Kidney epithelial cell (primary cell): ENCODE measurements around the gene OPCML. TPM values are rescaled to one million over a fixed set of nuclear protein-coding genes. Genes with fewer than 3 reads are reported as not detected.

Source experiments
- DNase-seq: peaks from one replicate; pipeline ENCODE4 v3.0.0-alpha.2; 2010; ENCODE audit warnings: low read depth
- H3K27me3 ChIP-seq: 2 replicates; pipeline ENCODE4 v1.6.0; 2011; ENCODE audit warnings: low read length; ENCODE audit not compliant: control insufficient read depth, insufficient read depth
- H3K36me3 ChIP-seq: 2 replicates; pipeline ENCODE4 v1.5.1; 2011; ENCODE audit warnings: low read length; ENCODE audit not compliant: control insufficient read depth, insufficient read depth
- H3K4me3 ChIP-seq: 2 replicates; pipeline ENCODE4 v1.5.1; 2011; ENCODE audit warnings: low read depth, mild to moderate bottlenecking, control low read depth, low read length
- total RNA-seq: library from RNA; depleted of rRNA; stranded (reverse); fragments of >200 nt; gene quantifications from 2 replicates; pipeline ENCODE4 v1.2.3, GENCODE V29; 2015
- TF ChIP-seq, protein P1 (sequence below): IDR thresholded peaks from 2 replicates; pipeline ENCODE4 v1.5.1; 2011; ENCODE audit warnings: mild to moderate bottlenecking, moderate library complexity, low read length, control low read depth, inconsistent platforms; ENCODE audit not compliant: insufficient read depth, poor library complexity, severe bottlenecking

OPCML gene
- total RNA-seq, 1 donor from 2014 or later = under 0.01 TPM

GRCh38 chr11:133249065-133249464 lies 283.2 kb downstream of the OPCML start:
- no peak overlapping the region for H3K4me3 ChIP-seq
- TF ChIP-seq, protein P1, sequence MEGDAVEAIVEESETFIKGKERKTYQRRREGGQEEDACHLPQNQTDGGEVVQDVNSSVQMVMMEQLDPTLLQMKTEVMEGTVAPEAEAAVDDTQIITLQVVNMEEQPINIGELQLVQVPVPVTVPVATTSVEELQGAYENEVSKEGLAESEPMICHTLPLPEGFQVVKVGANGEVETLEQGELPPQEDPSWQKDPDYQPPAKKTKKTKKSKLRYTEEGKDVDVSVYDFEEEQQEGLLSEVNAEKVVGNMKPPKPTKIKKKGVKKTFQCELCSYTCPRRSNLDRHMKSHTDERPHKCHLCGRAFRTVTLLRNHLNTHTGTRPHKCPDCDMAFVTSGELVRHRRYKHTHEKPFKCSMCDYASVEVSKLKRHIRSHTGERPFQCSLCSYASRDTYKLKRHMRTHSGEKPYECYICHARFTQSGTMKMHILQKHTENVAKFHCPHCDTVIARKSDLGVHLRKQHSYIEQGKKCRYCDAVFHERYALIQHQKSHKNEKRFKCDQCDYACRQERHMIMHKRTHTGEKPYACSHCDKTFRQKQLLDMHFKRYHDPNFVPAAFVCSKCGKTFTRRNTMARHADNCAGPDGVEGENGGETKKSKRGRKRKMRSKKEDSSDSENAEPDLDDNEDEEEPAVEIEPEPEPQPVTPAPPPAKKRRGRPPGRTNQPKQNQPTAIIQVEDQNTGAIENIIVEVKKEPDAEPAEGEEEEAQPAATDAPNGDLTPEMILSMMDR = no peak
- H3K27me3 ChIP-seq = no peaks in the 10 kb centered on the region
- no peaks in the 10 kb centered on the region for H3K36me3 ChIP-seq
- DNase-seq = no peak

DNA sequence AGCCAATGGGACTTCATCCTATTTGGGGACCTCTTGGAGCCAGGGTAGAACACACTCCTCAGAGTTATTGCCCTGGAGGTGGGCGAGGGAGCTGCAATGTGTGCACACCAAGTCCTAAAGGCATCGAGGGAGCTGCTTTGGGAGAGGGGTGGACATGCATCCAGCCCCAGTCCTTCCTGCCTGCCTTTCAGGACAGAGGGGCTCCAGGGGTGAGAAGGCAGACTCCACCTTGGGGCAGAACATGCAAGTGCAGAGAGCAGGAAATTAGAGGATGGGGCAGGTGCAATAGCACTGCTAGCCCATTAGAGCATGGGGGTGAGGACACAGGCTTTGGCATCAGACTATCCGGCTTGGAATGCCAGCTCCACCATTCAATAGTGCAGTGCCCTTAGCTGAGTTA lies 288.5 kb downstream of the OPCML start:
- TF ChIP-seq, protein P1 = no peak
- Histone ChIP-seq H3K36me3 (no peaks in the 10 kb centered on the region), H3K27me3 (no peaks in the 10 kb centered on the region), H3K4me3 (no peak overlapping the region)
- DNase-seq = no peak

DNA sequence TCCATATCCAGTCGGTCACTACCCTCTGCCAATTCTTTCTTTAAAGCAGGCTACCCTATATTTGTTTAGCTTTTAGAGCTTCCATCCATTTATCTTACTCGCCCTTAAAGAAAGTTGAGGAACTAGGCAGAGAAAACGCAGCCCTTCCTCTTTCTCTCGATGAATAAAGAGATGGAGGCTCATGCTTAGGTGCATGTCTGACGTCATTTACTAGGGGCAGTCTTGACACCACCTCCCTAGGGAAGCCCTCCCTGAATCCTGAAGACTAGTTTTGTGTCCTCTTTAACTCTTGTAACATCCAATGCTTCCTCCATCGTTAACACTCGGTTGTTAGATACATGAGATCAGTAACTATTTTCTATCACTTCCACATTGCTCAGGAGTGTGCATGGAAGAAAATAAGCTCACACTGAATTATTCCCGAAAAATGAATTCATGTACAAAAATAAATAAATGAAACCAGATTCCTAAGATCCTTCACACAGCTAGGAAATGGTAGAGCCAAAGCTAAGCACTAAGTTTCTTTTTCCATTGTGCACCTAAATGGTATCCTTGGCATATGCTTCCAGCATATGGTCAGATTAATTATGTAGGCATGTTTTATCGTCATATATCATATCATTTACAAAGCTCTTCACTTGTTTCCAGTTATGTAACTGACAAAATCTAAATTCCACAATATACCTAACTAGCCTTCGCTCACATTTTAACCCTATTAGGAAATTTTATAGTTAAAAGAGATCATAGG lies 291.2 kb downstream of the OPCML start:
- Histone ChIP-seq H3K4me3 (no peak overlapping the region), H3K27me3 (no peaks in the 10 kb centered on the region), H3K36me3 (no peaks in the 10 kb centered on the region)
- no peak for DNase-seq
- TF ChIP-seq, protein P1 = no peak

DNA sequence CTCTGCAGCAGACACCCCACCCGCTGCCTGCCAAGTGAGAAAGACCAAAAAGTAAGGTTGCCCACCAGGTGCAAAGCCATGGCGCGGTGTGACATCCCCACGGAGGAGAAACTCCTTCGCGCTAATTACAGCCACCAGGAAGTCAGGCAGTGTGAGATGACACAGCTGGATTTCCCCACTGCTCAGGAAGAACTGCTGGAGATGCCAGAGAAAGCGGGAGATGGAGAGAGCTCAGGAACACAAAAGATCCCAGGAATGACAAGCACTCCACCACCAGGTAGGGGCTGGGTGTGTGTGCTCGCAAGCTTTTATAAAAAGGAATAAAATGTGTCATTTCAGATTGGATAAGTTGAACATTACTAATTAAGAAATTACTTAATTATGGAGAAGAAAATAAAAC lies 292.7 kb downstream of the OPCML start:
- DNase-seq = no peak
- H3K4me3 ChIP-seq = no peak overlapping the region
- H3K27me3 ChIP-seq = peaks cover 2% of the 10 kb centered on the region
- no peaks in the 10 kb centered on the region for H3K36me3 ChIP-seq
- TF ChIP-seq, protein P1 = no peak

DNA sequence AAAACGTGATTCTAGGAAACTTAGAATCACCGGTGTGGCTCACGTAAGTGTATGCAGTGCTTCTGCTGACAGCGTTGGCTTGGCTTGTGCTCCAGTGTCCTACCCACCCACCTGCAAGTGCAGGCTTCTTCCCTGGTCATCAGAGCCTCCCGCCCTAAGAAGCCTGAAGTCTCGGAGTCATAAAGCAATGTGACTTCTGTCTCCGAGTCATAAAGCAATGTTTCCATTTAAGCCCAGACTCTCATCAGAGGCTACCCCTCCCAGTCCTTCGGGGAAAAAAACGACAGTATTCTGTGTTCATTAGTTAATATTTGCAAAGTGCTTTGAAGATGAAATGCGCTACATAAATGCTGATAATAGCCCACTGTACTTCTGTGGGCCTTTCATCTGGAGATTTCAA lies 293.8 kb downstream of the OPCML start:
- Histone ChIP-seq H3K36me3 (no peaks in the 10 kb centered on the region), H3K27me3 (peaks cover 2% of the 10 kb centered on the region), H3K4me3 (no peak overlapping the region)
- no peak for DNase-seq
- TF ChIP-seq, protein P1 = no peak

DNA sequence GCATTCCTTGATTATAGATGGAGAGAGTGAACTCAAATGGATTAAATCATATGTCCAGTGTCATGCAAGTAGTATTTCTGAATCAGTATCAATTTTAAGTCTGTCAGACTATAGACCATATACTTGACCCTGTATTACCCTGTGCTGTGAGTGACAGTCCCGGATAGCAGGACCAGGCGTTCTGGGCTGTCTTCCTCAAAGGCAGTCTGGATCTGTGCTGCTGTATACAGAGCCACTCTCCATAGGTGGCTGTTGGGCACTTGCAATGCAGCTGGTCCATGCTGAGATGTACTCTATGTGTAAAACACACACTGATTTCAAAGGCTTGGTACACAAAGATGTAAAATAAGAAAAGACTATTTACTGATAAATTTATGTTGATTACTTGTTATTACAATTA lies 294.3 kb downstream of the OPCML start:
- H3K4me3 ChIP-seq = no peak overlapping the region
- no peak for DNase-seq
- TF ChIP-seq, protein P1 = no peak
- no peaks in the 10 kb centered on the region for H3K36me3 ChIP-seq
- peaks cover 2% of the 10 kb centered on the region for H3K27me3 ChIP-seq
